OCI-LY1 (cell line): ENCODE measurements around the gene KIF14.

ENCODE experiments used
- EZH2 ChIP-seq: fragments of 200-600 bp; sonication (generic), shearing (Covaris generic); IDR thresholded peaks from 2 replicates; pipeline ENCODE4 v1.8.0; 2017; ENCODE audit warnings: borderline replicate concordance, mixed run types, mild to moderate bottlenecking, antibody characterized with exemption, low read length, moderate library complexity, mixed read lengths
- TF ChIP-seq, protein P1 (sequence below): fragments of 200-600 bp; sonication (generic), shearing (Covaris generic); IDR thresholded peaks from 2 replicates; pipeline ENCODE4 v1.5.1; 2017; ENCODE audit warnings: mild to moderate bottlenecking, antibody characterized with exemption, low read length, moderate library complexity, mixed read lengths

DNA sequence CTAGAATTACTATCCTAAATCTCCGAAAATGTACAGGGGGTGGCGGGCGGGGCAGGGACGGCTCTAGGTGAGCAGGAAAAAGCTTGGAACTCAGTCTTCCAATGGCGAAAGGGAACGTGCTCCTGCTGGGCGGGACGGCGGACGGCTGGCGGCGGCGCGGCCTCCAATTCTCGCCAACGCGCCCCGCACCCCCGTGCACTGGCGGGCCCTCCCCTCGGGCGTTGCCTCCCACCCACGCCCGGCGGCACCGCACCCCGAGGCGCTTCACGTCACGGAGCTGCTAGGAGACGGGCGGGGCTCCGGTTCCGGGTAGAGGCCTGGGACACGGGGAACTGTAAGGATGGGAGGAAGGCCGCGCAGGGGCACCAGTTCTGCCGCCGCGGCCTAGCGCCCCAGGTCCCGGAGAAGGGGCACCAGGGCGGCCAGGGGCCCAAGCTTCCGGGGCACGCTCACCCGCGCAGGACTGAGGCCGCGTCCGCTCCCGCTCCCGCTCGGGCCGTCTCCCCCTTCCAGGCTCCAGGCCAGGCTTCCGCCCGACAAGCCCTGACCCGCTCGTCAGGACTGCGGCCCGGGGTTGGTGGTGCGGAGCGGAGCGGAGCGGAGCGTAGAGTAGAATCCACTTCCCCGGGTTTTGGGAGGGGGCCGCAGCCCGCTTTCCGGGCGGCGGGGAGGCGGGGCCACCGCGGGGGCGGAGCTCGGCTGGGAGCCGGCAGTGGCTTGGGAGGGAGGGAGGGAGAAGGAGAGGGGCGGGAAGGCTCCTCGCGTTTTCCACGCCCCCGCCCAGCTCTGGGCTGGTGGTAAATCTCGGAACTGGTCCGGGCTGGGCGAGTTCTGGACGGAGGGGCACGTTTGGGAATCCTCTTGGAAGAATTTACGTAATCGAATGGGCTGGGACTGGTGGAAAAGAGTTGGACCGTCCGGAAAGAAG is 49.0 kb upstream of the KIF14 start, which contains the start of gene DDX59:
- TF ChIP-seq, protein P1, sequence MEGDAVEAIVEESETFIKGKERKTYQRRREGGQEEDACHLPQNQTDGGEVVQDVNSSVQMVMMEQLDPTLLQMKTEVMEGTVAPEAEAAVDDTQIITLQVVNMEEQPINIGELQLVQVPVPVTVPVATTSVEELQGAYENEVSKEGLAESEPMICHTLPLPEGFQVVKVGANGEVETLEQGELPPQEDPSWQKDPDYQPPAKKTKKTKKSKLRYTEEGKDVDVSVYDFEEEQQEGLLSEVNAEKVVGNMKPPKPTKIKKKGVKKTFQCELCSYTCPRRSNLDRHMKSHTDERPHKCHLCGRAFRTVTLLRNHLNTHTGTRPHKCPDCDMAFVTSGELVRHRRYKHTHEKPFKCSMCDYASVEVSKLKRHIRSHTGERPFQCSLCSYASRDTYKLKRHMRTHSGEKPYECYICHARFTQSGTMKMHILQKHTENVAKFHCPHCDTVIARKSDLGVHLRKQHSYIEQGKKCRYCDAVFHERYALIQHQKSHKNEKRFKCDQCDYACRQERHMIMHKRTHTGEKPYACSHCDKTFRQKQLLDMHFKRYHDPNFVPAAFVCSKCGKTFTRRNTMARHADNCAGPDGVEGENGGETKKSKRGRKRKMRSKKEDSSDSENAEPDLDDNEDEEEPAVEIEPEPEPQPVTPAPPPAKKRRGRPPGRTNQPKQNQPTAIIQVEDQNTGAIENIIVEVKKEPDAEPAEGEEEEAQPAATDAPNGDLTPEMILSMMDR: no peak
- no peak for TF ChIP-seq EZH2
